Neural progenitor cell (in vitro differentiated cells): ENCODE results near the gene YIPF2. TPM values are rescaled to one million over a fixed set of nuclear protein-coding genes. Genes with fewer than 3 reads are reported as not detected.

Experiments
- DNase-seq: peaks from one replicate; pipeline ENCODE4 v3.0.0-alpha.2; 2016; ENCODE audit warnings: low spot score
- H2AFZ ChIP-seq: fragments of 200-600 bp; sonication (generic); replicated peaks from 2 replicates; pipeline ENCODE4 v1.6.1; 2016; ENCODE audit warnings: antibody characterized with exemption
- H3F3A ChIP-seq: fragments of 200-600 bp; sonication (generic); 2 replicates; pipeline ENCODE4 v1.6.1; 2016; ENCODE audit warnings: antibody characterized with exemption, low read depth
- H3K27ac ChIP-seq: fragments of 200-600 bp; sonication (generic); 2 replicates; pipeline ENCODE4 v1.5.1; 2016; ENCODE audit warnings: mild to moderate bottlenecking
- H3K27me3 ChIP-seq: fragments of 200-600 bp; sonication (generic); 2 replicates; pipeline ENCODE4 v1.6.1; 2016; ENCODE audit warnings: mild to moderate bottlenecking, moderate library complexity
- H3K36me3 ChIP-seq: fragments of 200-600 bp; sonication (generic); 2 replicates; pipeline ENCODE4 v1.5.1; 2016
- H3K4me1 ChIP-seq: fragments of 200-600 bp; sonication (generic); 2 replicates; pipeline ENCODE4 v1.6.1; 2016; ENCODE audit warnings: mixed run types
- H3K4me2 ChIP-seq: fragments of 200-600 bp; sonication (generic); 2 replicates; pipeline ENCODE4 v1.6.1; 2016
- H3K4me3 ChIP-seq: fragments of 200-600 bp; sonication (generic); 2 replicates; pipeline ENCODE4 v1.5.1; 2016
- H3K79me2 ChIP-seq: fragments of 200-600 bp; sonication (generic); 2 replicates; pipeline ENCODE4 v1.6.1; 2016; ENCODE audit warnings: low read depth
- H3K9ac ChIP-seq: fragments of 200-600 bp; sonication (generic); 2 replicates; pipeline ENCODE4 v1.6.1; 2016
- H3K9me3 ChIP-seq: fragments of 200-600 bp; sonication (generic); 2 replicates; pipeline ENCODE4 v1.5.1; 2016; ENCODE audit warnings: low read depth
- H4K20me1 ChIP-seq: fragments of 200-600 bp; sonication (generic); 2 replicates; pipeline ENCODE4 v1.6.1; 2016; ENCODE audit warnings: low read depth
- H3K27ac Mint-ChIP-seq: 3 replicates; pipeline ENCODE4 v1.8.0; 2021; ENCODE audit warnings: mixed read lengths
- H3K27me3 Mint-ChIP-seq: 2 replicates; pipeline ENCODE4 v1.8.0; 2022; ENCODE audit warnings: low read depth, mild to moderate bottlenecking, inconsistent platforms, moderate library complexity, mixed read lengths; ENCODE audit not compliant: insufficient read depth
- H3K36me3 Mint-ChIP-seq: 3 replicates; pipeline ENCODE4 v1.8.0; 2021; ENCODE audit warnings: mixed read lengths
- H3K4me1 Mint-ChIP-seq: 3 replicates; pipeline ENCODE4 v1.8.0; 2021; ENCODE audit warnings: mixed read lengths
- H3K4me3 Mint-ChIP-seq: 3 replicates; pipeline ENCODE4 v1.8.0; 2021; ENCODE audit warnings: mild to moderate bottlenecking, moderate library complexity, mixed read lengths
- H3K9me3 Mint-ChIP-seq: 3 replicates; pipeline ENCODE4 v1.8.0; 2020; ENCODE audit warnings: mixed read lengths
- EZH2 ChIP-seq: fragments of 200-600 bp; sonication (generic); IDR thresholded peaks from 2 replicates; pipeline ENCODE4 v1.6.1; 2017; ENCODE audit warnings: antibody characterized with exemption, mild to moderate bottlenecking, moderate library complexity
- EZH2phosphoT487 ChIP-seq: fragments of 200-600 bp; sonication (generic); IDR thresholded peaks from 2 replicates; pipeline ENCODE4 v1.6.1; 2017; ENCODE audit warnings: antibody characterized with exemption
- total RNA-seq: library from RNA; depleted of rRNA; stranded (reverse); fragments of >200 nt; gene quantifications from 2 replicates; pipeline ENCODE4 v1.2.3, GENCODE V29; 2015; ENCODE audit warnings: low replicate concordance
- TF ChIP-seq, protein P1 (sequence below): fragments of 200-600 bp; sonication (generic); IDR thresholded peaks from 2 replicates; pipeline ENCODE4 v1.5.1; 2017; ENCODE audit warnings: antibody characterized with exemption, mild to moderate bottlenecking

The YIPF2 gene
- total RNA-seq, 1 donor from 2014 or later = 11.9 TPM

DNA sequence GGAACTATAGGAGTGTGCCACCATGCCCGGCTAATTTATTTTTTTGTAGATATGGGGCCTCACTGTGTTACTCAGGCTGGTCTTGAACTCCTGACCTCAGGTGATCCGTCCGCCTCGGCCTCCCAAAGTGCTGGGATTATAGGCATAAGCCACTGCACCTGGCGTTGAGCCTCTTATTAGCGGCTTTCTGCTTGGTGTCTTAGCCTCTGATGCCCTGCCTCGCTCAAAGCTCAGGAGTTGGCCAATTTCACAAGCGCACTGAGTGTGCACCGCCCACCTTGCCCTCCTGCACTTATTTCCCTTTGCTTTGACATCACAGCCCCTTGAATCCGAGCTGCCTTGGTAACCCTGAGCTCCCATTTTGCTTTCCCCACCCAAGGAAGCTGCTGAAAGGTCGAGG is 10.1 kb downstream of the YIPF2 start:
- H3K4me3 ChIP-seq = no peak overlapping the region
- TF ChIP-seq EZH2phosphoT487 (no peak), EZH2 (no peak)
- TF ChIP-seq, protein P1, sequence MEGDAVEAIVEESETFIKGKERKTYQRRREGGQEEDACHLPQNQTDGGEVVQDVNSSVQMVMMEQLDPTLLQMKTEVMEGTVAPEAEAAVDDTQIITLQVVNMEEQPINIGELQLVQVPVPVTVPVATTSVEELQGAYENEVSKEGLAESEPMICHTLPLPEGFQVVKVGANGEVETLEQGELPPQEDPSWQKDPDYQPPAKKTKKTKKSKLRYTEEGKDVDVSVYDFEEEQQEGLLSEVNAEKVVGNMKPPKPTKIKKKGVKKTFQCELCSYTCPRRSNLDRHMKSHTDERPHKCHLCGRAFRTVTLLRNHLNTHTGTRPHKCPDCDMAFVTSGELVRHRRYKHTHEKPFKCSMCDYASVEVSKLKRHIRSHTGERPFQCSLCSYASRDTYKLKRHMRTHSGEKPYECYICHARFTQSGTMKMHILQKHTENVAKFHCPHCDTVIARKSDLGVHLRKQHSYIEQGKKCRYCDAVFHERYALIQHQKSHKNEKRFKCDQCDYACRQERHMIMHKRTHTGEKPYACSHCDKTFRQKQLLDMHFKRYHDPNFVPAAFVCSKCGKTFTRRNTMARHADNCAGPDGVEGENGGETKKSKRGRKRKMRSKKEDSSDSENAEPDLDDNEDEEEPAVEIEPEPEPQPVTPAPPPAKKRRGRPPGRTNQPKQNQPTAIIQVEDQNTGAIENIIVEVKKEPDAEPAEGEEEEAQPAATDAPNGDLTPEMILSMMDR = no peak
- H3F3A ChIP-seq = peaks cover 4% of the 10 kb centered on the region
- Mint-ChIP-seq H3K27ac (no peak overlapping the region), H3K4me1 (no peaks in the 10 kb centered on the region), H3K27me3 (peaks cover 7% of the 10 kb centered on the region), H3K36me3 (peaks cover 6% of the 10 kb centered on the region), H3K9me3 (no peaks in the 10 kb centered on the region), H3K4me3 (no peak overlapping the region)
- no peaks in the 10 kb centered on the region for H3K36me3 ChIP-seq
- no peaks in the 10 kb centered on the region for H4K20me1 ChIP-seq
- no peak overlapping the region for H3K9ac ChIP-seq
- no peak overlapping the region for H3K4me2 ChIP-seq
- no peak overlapping the region for H2AFZ ChIP-seq
- H3K79me2 ChIP-seq = no peaks in the 10 kb centered on the region
- no peak overlapping the region for H3K27ac ChIP-seq
- H3K27me3 ChIP-seq = no peaks in the 10 kb centered on the region
- H3K9me3 ChIP-seq = no peaks in the 10 kb centered on the region
- no peaks in the 10 kb centered on the region for H3K4me1 ChIP-seq
- no peak for DNase-seq

DNA sequence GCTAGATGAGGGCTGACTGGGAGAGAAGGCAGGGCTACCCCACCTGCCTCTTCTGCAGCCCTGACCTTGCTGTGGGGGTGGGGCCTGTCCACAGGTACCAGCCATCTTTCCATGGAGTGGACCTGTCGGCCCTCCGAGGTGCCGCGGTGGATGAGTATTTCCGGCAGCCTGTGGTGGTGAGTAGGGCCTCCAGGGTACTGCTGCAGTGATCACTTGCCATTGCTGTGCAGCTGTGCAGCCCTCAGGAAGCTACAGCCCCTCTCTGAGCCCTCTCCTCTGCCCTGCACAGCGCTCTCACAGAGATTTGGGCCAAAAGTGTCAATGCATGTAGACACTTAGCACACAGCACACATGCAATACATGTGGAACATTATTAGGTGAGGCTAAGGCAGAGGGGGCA is 11.8 kb downstream of the YIPF2 start:
- H3K4me1 Mint-ChIP-seq = no peaks in the 10 kb centered on the region
- peaks cover 6% of the 10 kb centered on the region for H3K36me3 Mint-ChIP-seq
- Histone ChIP-seq H3F3A (peaks cover 4% of the 10 kb centered on the region), H3K27me3 (no peaks in the 10 kb centered on the region), H3K79me2 (no peaks in the 10 kb centered on the region), H3K4me2 (no peak overlapping the region), H3K36me3 (no peaks in the 10 kb centered on the region), H3K4me3 (no peak overlapping the region), H3K27ac (no peak overlapping the region), H4K20me1 (no peaks in the 10 kb centered on the region), H3K9ac (no peak overlapping the region), H3K4me1 (no peaks in the 10 kb centered on the region), H3K9me3 (no peaks in the 10 kb centered on the region), H2AFZ (no peak overlapping the region)
- H3K9me3 Mint-ChIP-seq = no peaks in the 10 kb centered on the region
- no peak for TF ChIP-seq EZH2
- no peak for TF ChIP-seq EZH2phosphoT487
- TF ChIP-seq, protein P1 = no peak
- peaks cover 2% of the 10 kb centered on the region for H3K27me3 Mint-ChIP-seq
- no peak overlapping the region for H3K27ac Mint-ChIP-seq
- no peak overlapping the region for H3K4me3 Mint-ChIP-seq
- DNase-seq = no peak

DNA sequence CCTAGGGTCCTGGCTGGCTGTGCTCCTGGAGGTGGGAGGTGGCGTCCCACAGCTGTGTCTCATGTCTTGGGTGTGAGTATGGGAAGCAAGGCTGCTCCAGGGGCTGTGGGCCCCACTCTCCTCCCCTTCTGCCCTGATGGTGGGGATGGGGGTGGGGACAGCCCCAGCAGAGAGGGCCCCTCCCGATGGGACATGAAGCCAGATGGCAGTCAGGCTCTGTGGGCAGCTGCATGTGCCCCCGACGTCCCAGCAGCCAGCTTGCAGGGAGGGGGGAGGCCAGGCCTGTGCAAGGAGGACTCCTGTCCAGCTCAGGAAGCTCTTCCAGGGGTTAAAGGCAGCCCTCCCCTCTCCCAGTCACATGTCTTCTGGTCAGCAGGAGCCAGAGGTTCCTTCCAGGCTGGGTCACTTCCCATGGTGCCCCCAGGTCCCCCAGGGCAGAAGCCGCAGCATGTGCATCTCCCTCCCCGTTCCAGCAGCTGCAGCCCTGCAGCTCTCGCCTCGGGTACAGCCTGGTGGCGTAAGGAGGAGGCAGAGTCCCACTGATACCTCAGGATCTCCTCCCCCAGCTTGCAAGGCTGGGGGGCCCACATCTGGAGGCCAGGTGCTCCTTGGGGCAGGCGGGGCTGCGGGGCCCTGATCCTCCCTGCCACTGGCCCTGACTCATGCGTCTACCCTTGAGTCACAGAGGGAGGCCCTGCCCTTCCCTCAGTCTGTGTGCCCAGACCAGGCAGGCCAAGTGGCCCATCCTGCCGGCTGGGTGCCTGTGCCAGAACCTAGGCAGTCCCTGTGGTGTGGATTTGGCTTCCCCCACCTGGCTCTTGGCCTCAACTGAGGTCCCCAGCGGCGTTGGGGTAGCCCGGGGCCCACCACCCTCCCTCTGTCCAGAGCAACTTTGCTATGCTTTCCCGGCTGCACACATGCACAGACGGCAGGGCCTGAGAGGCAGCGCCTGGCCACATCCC is 13.0 kb downstream of the YIPF2 start:
- H3K4me2 ChIP-seq = no peak overlapping the region
- H3K9ac ChIP-seq = no peak overlapping the region
- no peaks in the 10 kb centered on the region for H3K9me3 ChIP-seq
- H4K20me1 ChIP-seq = no peaks in the 10 kb centered on the region
- no peak overlapping the region for H3K27ac ChIP-seq
- Mint-ChIP-seq H3K9me3 (no peaks in the 10 kb centered on the region), H3K4me3 (no peak overlapping the region), H3K4me1 (no peaks in the 10 kb centered on the region), H3K27ac (no peak overlapping the region), H3K27me3 (peaks cover 2% of the 10 kb centered on the region), H3K36me3 (peaks cover 6% of the 10 kb centered on the region)
- H3K79me2 ChIP-seq = no peaks in the 10 kb centered on the region
- peaks cover 4% of the 10 kb centered on the region for H3F3A ChIP-seq
- H3K4me1 ChIP-seq = no peaks in the 10 kb centered on the region
- no peak for DNase-seq
- H3K36me3 ChIP-seq = no peaks in the 10 kb centered on the region
- H3K27me3 ChIP-seq = no peaks in the 10 kb centered on the region
- no peak overlapping the region for H3K4me3 ChIP-seq
- H2AFZ ChIP-seq = no peak overlapping the region
- TF ChIP-seq, protein P1 = no peak
- TF ChIP-seq EZH2phosphoT487 (no peak), EZH2 (no peak)
